Activated CD4-positive, alpha-beta T cell treated with anti-CD3 and anti-CD28 coated beads, Interleukin-2, amount 50 U/mL, for 24 hours (primary cell): ENCODE results near the gene LCN1.
A peak's percentile ranks its signal among the peaks of the same experiment; 100 is the strongest.

Source experiments
- DNase-seq, 2 donors: peaks; one replicate each; pipeline ENCODE4 v3.0.0-alpha.2; 2020; ENCODE audit warnings: low read depth in 1 of 2, low spot score in 1 of 2

Gene LCN1

DNA sequence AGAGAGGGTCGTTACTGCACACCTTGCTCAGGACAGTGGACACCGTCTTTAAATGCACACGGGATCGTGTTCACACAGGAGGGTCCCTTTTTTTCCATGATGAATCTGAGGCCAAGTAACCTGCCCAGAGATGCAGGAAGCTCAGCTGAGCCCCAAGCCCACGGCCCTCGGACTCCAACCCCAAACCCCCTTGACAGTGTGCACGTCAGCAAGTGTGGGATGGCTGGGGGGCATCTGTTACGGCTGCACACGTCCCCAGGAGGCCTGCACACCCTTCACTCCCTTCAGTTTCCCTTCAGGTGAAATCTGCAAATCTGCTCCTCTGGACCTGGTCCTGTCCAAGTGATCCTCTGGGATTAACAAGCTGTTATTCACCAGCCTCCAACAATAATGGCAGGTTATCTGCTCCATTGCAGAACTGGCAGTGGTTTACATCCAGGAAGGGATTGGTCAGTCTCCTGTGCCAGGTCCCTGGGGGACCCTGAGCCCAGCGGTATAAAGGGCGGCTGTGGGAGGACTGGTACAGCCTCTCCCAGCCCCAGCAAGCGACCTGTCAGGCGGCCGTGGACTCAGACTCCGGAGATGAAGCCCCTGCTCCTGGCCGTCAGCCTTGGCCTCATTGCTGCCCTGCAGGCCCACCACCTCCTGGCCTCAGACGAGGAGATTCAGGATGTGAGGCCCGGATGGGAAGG lies at the start of gene LCN1:
LCN1 (plus strand) TSS at position 525 of the 692 bp plus-strand sequence; CDS start at position 583, 58 bp downstream.
- DNase-seq: no peak

DNA sequence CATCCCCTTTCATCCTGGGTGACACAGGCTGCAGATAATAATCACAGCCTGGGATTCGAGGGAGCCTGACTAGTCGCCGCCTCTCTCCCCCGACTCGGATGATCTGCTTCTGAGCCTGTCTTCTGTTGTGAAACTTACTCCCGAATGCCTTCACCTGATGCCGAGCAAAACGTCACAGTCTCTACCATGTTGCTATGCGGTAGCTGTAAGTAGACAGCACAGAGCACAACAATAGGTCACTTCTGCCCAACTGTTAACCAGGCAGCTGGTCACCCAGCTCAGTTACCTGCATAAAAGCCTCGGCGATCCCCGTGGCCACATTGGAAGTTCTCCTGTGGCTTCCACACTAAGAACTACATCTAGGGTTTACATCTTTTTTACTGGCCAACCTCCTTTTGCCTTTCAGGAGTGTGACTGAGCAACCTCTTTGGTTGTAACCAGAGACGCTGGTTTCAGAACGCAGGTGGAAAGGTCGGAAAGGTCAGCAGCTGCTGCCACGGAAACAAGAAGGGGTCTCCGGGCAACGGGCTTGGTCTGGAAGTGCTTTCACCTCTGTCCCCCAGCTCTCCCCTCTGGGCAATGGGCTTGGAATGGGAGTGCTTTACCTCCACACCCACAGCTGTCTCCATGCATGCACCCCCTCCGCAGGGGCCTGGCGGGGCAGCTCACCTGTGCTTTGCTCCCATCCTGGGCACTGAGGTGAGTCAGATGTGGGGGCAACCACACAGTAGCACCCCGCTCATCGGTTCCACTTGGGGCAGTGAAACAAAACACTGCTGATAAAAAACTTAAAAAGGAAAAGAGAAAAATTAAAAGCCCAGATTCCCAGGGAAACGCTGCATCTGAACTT lies 49.2 kb upstream of the LCN1 start:
- no peak for DNase-seq

DNA sequence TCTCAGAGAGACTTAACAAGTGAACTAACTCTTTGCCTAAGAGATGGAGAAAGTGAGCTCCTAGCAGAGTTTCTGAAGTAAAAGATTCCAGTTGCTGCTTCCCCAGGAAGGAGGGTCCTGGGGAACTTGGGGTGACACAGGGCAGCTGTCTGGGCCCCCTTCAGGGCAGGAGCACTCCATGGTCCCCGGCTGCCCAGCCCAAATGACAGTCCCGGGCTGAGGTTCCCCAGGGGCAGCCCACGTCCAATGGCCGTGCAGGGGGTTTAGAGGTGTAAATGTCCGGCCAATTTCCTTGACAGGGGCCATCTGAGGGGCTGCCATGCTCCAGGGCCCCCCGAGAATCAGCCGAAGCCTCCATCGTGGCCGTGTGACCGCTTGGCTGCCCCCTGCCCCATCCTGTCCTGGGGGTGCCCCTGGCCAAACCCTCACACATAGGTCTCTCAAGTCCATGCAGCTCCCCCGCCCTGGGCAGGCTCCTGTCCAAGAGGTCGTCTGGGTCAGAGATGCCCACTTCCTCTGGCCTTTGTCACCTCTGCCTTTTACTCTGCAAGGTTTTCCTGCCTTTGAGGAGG lies 47.2 kb upstream of the LCN1 start:
- no peak for DNase-seq

DNA sequence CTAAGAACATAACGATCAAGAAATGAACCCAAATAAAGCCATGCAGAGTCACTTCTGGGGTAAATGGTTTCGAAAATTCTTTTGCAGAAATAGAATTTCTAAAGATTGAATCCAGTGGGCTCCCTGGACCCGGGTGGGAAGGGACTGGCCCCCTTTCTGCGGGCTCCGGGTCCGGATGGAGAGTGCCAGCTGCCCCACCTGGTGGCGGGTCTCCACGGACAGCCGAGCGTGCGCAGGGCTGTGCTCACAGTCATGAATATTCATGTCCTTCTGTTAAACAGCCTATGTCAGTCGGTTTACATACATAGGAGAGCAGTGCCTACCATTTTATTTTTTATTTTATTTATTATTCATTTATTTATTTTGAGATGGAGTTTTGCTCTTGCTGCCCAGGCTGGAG lies 46.3 kb upstream of the LCN1 start:
- DNase-seq: peak in 1 of 2 donors; percentile 7

DNA sequence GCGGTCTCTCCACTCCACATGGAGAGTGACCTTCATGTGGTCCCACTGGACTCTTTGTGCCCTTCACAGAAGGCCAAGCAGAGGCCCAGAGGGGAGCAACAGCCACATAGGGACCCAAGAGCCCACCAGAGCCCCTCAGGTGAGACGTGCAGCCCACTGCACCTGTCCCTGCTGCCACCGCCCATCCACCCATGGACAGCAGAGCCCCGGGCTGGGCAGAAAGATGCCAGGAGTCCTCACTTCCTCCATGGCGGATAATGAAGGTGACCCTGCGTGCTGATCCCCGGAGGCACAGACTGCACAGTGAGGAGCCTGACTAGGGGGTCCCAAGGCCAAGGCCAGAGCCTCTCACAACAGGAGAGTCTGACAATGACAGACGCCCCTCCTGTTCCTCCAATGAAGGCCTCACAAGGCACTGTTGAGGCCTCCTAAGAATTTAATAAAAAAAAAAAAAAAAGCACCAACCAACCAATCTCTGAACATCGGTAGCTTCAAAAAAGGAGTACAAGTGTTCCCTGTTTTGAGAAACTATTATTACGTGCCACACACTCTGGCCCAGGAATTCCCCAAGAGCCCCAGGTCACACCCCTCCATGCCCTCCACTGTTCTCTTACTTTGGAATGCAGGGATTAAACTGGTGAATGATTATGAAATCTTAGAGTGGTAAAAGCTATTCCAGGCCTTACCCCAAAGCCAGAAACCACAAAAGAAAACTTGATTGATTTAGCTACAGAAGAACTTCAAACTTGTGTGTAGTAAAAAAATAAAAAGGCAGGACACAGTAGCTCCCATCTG lies 44.5 kb upstream of the LCN1 start:
- no peak for DNase-seq

DNA sequence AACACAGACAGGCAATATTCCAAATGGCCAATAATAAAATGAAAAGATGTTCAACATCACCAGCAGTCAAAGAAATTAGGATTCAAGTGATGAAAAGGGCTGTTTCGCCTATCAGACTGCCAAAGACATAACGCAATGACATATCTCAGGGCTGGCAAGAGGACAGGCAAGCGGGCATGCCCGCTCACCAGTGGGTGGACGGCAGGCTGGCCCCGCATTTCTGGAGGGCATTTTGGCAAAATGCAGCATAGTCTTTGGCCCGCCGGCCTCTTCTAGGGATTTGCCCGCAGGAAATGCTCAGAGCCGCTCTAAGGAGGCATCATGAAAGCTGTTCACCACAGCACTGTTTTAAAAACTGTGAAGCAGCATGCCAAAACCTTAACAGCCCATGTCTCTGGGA lies 43.0 kb upstream of the LCN1 start:
- no peak for DNase-seq

DNA sequence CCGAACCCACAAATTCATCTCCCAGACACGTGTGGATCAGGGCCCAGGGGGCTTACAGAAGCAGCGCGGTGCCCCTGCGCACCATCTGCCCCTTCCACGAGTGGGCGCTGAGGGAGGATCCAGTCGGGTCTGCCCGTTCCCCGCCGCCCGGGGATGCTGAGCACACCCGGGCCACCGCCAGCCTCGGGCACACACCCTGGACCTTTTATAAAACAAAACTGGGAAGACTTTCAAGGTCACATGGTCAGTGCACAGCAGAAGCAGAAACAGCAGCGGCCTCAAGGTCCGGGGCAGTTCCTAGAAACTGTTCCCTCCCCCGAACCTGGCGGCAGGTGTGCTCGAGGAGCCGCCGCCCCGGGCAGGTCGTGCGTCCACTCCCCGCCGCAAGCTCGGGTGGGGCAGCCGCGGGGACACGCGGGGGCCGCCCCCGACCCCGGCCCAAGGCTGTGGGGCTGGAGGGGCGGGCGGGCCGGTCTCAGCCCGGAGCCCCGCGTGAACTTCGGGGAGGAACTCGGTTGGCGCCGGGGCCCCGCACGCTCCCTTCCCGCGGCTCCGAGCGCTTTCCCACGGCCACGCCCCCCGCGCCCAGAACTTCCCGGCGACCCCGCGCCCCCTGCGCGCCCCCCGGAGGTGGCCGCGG lies 42.3 kb upstream of the LCN1 start:
- DNase-seq: no peak

DNA sequence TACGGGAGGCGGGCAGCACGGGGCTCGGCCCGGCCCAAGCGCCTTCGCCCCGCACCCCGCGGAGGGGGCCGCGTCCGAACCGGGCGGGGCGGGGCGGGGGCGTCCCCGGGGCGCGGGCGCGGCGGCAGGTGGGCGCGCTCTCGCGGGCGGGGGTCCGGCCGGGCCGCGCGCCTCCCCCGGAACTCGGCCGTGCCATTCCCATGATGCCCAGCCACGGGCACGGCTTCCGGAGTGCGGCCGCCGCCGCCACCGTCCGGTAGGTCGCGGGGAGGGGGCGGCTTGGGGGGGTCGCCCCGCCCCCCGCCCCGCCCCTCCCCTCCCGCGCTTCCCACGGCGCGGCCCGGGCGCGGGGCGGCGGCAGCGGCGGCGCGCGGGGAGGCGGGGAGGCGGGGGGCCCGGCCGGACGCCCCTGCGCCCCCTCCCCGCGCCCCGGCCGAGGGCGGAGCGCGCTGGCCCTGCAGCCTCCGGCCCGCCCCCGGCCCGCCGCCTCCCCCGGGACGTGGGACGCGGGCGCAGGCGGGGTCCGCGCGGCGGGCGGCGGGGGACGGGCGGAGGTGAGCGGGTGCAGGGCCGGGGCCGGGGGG lies 41.7 kb upstream of the LCN1 start, which contains the start of gene PPP1R26:
PPP1R26 (plus strand) TSS at position 314 of the 584 bp plus-strand sequence. CDS start 4,729 bp downstream, outside the sequence.
- DNase-seq: no peak

DNA sequence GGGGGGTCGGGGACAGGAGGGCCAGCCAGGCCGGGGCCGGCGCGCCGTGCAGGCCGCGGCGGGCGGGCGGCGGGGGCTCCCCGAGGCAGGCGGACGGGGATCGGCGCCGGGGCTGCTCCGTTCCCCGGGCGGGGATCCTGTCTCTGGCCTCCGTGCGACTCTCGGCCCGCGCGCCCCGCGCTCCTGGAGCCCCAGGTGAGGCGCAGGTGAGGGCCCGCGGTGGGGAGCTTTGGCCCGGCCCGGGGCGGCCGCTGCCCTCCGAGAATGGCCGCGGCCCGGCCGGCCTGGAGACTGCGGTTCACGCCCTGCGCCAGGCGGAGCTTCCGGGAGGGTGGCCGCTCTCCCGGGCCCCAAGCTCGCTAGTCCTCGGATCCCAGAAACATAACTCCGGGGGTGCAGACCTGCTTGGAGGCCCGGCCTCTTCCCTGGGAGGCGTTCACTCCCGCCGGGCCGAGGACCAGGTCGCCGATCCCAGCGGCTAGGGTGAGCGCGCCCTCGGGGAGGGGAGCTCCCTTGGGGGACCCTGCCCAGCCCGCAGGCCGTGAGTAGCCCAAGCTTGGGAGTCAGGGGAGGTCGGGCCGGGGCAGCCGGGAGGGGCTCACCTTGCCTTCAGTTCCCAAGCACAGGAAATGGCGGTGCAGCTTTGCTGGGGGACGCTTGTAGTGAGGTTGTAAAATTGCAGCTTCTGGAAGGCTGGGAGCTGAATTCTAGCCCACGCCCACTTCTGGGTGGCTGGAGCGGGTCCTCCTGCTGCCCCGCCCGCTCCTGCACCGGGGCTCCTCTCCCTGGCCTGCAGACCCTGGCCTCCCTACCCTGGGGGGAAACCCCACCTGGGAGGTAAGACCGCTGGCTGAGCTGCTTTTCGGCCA lies 40.9 kb upstream of the LCN1 start:
- no peak for DNase-seq

DNA sequence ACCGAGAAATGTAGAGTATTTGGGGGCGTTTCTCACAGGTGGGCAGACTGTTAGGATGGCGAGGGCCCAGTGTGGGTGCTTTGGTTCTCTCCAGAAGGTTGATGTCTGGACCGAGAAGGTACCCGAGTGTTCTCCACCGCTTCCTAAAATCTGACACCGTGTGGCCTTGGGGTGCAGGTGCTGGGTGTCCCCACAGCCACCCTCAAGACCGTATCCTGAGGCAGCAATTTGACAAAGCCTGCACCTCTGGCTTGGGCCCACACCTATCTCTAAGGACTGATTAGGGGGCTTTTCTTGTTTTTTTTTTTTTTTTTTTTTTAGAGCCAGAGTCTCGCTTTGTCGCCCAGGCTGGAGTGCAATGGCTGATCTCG lies 40.3 kb upstream of the LCN1 start:
- DNase-seq: no peak

DNA sequence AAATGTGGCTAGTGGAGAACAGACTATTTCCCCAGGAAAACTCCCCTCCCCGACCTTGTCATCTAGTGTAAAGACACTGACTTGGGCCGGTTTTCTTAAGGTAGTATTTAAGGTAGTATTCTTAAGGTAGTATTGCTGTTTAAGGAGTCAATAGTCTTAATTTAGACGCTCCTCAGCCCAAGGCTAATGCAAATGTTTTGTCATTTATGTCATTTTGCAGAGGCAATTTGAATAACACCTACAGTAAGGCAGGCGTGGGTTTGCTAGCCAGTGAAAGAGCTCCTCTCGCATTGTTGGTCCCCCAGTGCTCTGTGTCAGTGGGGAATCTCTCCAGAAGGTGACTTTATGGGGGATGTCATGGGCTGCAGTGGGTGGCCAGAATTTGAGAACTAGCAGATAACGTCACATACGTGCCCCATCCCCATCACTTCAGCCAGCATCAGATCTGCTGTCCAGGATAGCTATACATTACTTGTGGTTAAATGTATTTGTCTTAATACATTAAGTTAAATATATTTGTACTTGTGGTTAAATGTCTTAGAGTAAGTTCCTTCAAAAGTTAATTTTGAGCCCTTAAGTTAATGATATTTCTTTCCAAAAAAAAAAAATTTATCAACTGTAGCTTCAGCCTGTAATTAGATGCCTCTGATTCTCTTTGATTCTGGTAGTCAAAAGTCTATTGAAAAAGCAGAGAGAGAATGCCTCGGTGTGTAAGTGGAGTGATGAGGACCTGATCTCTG lies 39.1 kb upstream of the LCN1 start:
- no peak for DNase-seq

DNA sequence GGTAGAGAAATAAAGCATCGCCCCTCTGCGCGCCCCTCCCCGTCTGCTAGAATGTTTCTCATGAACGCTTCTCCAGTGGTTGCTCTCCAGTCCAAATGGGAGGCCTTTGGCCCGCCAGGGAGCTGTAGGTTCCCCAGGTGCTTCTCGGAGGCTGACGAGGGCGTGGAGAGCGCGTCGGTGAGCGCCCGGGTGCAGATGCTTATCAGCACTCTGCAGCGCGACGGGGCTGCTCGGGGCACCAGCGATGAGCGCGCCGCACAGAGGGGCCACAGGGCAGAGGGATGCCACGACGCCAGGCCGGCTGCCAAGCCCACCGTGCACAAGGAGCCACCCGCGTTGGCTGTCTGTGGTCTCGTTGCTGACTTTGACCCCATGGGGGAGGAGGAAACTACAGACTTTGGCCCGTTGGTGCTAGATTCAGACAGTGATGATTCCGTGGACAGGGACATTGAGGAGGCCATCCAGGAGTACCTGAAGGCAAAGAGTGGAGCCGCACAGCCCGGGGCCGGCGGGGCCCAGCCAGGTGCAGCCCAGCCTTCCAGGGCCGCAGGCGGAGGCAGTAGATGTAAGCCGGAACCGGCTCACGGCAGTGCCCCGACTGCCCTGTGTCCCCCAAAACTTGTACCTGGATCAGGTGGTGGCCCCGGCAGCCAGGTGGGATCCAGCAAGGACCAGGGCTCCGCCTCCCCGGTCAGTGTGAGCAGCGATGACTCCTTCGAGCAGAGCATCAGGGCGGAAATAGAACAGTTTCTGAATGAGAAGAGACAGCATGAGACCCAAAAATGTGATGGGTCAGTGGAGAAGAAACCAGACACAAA lies 36.6 kb upstream of the LCN1 start:
- DNase-seq: no peak

DNA sequence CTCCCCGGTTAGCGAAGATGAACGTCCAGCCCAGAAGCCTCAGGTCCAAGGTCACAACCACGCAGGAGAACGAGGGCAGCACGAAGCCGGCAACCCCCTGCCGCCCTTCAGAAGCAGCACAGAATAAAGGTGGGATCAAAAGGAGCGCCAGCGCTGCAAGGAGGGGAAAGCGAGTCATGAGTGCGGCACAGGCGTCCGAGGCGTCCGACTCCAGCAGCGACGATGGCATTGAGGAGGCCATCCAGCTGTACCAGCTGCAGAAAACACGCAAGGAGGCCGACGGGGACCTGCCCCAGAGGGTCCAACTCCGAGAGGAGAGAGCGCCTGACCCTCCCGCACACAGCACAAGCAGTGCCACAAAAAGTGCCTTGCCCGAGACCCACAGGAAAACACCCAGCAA lies 35.9 kb upstream of the LCN1 start:
- DNase-seq: no peak

DNA sequence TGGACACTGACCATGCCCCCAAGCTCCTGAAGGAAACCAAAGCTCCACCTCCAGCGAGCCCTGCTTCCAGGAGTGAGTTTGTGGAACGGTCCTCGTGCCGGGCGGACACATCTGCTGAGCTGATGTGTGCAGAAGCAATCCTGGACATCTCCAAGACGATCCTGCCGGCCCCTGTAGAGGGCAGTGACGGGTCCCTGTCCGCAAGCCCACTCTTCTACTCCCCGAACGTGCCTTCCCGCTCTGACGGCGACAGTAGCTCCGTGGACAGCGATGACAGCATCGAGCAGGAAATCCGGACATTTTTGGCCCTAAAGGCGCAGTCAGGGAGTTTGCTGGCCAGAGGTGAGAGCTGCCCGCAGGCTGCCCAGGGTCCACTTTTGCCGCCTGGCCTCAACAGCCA lies 35.4 kb upstream of the LCN1 start:
- DNase-seq: no peak

DNA sequence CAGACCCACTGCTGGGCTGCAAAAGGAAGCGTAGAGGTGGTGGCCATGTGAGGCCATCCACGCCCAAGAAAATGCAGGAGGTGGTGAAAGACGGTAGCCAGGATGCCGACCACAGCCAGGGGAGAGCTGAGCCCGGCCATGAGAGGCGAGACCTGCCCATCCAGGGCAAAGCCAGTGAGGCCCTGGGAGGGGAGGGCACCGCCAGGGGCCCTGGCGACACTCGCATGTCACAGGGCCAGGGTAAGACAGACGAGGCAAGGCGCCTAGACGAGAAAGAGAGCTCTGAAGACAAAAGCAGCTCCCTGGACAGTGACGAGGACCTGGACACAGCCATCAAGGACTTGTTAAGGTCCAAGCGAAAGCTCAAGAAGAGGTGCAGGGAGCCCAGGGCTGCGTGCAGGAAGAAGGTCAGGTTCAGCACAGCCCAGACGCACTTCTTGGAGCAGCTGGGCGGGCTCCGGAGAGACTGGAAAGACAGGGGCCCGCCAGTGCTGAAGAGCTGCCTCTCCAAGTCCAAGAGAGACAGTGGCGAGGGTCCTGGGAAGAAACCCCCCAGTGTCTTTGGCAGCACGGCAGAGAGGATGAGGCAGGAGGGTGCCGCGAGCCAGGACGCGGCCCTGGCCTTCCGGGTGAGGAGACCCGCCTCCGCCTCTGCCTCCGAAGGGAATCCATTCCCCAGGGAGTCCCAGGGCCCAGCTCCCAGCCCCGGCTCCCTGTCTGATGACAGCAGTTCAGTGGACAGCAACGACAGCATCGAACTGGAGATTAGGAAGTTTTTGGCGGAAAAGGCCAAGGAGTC lies 34.8 kb upstream of the LCN1 start:
- no peak for DNase-seq

DNA sequence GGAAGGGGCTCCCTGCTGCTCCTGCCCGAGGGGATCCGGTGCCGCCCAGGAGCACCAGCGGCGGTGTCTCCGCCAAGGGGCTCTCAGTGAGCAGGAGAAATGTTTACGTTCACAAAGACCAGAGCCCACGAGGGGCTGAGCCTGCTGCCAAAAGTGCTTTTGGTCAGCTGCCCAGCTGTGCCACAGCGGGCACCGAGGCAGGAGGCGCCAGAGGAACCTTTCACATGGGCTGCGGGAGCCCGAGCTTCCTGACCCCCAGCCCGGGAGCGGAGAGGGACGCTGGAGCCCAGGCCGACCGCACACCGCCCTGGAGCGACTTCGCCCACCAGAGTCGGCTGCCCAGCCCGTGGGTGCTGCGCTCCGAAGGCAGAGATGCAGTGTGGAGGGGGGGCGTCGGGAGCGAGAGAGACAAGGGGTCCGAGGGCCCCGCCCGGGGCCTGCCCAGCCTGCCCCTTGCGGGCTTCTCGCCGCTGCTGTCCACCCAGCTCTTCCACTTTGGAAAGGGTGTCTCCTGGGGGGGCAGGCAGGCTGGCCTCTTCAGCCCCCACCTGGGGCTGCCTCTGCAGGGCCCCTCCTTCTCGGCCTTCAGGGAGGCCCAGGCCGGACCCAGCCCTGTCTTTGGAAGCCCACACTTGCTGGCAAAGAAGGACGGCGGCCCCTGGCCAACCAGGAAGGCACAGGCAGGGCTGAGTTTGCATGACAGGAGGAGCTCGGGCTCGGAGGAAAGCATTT lies 33.8 kb upstream of the LCN1 start:
- no peak for DNase-seq

DNA sequence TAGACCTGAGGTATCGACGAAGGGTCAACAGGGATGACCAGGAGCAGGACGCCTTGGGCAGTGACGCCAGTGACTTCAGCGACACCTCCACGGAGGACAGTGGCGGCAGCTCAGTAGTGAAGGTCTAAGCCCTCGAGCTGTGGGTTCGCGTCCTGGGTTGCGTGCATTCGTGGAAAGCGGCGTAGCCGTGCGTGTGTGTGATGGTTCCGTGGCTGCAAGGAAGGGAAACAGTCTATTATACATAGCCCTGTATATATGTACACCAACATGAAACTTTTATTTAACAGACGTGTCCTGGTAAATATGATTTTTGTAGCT lies 33.3 kb upstream of the LCN1 start:
- no peak for DNase-seq
